Measurements from ENCODE around the gene EPN2. TPM values are rescaled to one million over a fixed set of nuclear protein-coding genes. Genes with fewer than 3 reads are reported as not detected.

The EPN2 gene
- total and polyA plus RNA-seq, 4 donors = 5.6 to 23.8 (median 12.2) TPM

DNA sequence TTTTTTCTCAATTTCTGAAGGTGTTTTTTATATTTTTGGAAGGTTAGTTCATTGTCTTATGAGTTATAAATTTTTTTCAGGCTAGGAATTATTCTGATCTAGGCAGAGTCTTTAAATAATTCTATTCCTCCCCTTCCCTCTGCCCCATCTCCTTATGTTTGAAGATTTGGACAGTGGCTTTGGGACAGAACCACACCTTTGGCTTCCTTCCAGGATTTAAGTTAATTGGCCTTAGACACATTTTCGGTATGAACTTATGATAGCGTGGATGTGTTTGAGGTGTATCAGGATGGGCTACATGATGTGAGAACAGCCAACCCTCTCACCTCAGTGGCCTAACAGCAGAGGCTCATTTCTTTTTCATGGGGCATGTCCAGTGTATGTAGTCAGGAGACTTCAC is 24.3 kb downstream of the EPN2 start:
- peaks cover 0 to 13% (median 2%) of the 10 kb centered on the region in 4 donors for H3K4me1 ChIP-seq (ENCODE audit: control insufficient read depth in 4 of 4, insufficient read depth in 4 of 4, low read length in 3 of 4)
- no peak overlapping the region for H3K4me3 ChIP-seq (ENCODE audit: low read depth in 1 of 3, low read length in 3 of 3)
- H3K27me3 ChIP-seq (ENCODE audit: control insufficient read depth in 4 of 4, insufficient read depth in 4 of 4, low read length in 3 of 4) = no peaks in the 10 kb centered on the region
- DNase-seq (ENCODE audit: low spot score) = no peak
- 82% methylated on average over 2 of the region's 2 CpGs for WGBS
- no peaks in the 10 kb centered on the region for H3K36me3 ChIP-seq (ENCODE audit: control insufficient read depth in 4 of 4, insufficient read depth in 3 of 4, low read depth in 1 of 4, low read length in 3 of 4)
- H3K9ac ChIP-seq (ENCODE audit: low read depth in 1 of 2, low read length in 2 of 2) = no peak overlapping the region
- TF ChIP-seq, protein P1, sequence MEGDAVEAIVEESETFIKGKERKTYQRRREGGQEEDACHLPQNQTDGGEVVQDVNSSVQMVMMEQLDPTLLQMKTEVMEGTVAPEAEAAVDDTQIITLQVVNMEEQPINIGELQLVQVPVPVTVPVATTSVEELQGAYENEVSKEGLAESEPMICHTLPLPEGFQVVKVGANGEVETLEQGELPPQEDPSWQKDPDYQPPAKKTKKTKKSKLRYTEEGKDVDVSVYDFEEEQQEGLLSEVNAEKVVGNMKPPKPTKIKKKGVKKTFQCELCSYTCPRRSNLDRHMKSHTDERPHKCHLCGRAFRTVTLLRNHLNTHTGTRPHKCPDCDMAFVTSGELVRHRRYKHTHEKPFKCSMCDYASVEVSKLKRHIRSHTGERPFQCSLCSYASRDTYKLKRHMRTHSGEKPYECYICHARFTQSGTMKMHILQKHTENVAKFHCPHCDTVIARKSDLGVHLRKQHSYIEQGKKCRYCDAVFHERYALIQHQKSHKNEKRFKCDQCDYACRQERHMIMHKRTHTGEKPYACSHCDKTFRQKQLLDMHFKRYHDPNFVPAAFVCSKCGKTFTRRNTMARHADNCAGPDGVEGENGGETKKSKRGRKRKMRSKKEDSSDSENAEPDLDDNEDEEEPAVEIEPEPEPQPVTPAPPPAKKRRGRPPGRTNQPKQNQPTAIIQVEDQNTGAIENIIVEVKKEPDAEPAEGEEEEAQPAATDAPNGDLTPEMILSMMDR (IDR thresholded peaks at IDR 0.05; ENCODE audit: low read depth, low read length, missing input control) = no peak
- TF ChIP-seq NR2F2 (IDR thresholded peaks at IDR 0.05) (no peak), GABPA (IDR thresholded peaks at IDR 0.05 in 1 of 2, conservative IDR thresholded peaks at IDR 0.05 in 1 of 2) (no peak), HNF4G (IDR thresholded peaks at IDR 0.05) (no peak), FOXA1 (IDR thresholded peaks at IDR 0.05) (no peak)
- TF ChIP-seq, protein P2, sequence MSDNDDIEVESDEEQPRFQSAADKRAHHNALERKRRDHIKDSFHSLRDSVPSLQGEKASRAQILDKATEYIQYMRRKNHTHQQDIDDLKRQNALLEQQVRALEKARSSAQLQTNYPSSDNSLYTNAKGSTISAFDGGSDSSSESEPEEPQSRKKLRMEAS (IDR thresholded peaks at IDR 0.05) = no peak
- H3K9me3 ChIP-seq (ENCODE audit: control insufficient read depth in 4 of 4, low read length in 3 of 4) = no peaks in the 10 kb centered on the region
- H3K27ac ChIP-seq (ENCODE audit: low read depth in 1 of 2, low read length in 2 of 2) = no peak overlapping the region

DNA sequence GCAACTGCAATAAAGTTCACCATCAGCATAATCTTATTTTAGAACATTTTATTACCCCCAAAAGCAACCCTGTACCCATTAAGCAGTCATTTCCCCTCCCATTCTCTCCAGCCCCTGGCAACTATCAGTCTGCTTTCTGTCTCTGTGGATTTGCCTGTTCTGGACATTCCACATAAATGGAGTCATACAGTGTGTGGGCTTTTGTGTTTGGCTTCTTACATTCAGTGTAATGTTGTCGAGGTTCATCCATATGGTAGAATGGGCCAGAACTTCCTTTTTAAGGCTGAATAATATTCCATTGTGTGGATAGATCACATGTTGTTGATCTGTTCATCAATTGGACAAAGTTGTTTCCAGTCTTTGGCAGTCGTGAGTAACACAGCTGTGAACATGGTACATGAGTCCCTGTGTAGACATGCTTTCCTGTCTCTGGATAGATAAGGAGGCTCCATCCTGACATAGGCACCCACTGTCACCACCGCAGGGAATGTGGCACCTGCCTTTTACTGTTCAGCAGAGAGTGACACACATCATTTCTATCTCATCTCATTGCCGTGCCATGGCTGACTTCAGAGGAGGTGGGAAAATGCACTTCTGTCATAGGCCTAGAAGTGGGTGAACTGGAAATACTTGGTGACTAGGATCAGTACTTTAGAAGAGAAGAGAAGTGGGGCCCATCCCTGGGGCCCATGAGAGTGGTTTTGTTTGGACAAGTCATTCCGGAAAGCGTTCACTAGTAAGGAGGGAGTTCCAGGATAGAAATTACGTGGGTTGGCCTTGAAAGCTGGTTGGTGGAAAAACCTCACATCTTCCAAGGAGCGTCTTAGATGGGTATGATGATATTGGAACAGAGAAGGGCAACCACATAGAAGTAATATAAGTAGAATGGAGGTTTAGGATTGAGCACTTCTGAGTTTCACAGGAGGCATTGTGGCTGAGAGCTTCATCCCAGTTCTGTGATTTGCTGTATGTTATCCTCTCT is 25.8 kb downstream of the EPN2 start:
- H3K9me3 ChIP-seq (ENCODE audit: control insufficient read depth in 4 of 4, low read length in 3 of 4) = no peaks in the 10 kb centered on the region
- 92% methylated on average over 8 of the region's 8 CpGs for WGBS
- no peak overlapping the region for H3K27ac ChIP-seq (ENCODE audit: low read depth in 1 of 2, low read length in 2 of 2)
- TF ChIP-seq, protein P2 (IDR thresholded peaks at IDR 0.05) = no peak
- TF ChIP-seq JUND (IDR thresholded peaks at IDR 0.05) (no peak), RAD21 (IDR thresholded peaks at IDR 0.05) (no peak), FOXA2 (IDR thresholded peaks at IDR 0.05) (no peak), HNF4G (IDR thresholded peaks at IDR 0.05) (no peak), RXRA (IDR thresholded peaks at IDR 0.05) (no peak), FOXA1 (IDR thresholded peaks at IDR 0.05) (no peak), NR2F2 (IDR thresholded peaks at IDR 0.05) (no peak), TAF1 (conservative IDR thresholded peaks at IDR 0.05) (no peak), GABPA (IDR thresholded peaks at IDR 0.05 in 1 of 2, conservative IDR thresholded peaks at IDR 0.05 in 1 of 2) (no peak), YY1 (IDR thresholded peaks at IDR 0.05) (no peak), HNF4A (conservative IDR thresholded peaks at IDR 0.05) (no peak), SP1 (IDR thresholded peaks at IDR 0.05) (no peak), EGR1 (IDR thresholded peaks at IDR 0.05; ENCODE audit: low read depth in 2 of 2) (no peak)
- TF ChIP-seq, protein P3, sequence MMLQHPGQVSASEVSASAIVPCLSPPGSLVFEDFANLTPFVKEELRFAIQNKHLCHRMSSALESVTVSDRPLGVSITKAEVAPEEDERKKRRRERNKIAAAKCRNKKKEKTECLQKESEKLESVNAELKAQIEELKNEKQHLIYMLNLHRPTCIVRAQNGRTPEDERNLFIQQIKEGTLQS (IDR thresholded peaks at IDR 0.05) = no peak
- TF ChIP-seq, protein P4, sequence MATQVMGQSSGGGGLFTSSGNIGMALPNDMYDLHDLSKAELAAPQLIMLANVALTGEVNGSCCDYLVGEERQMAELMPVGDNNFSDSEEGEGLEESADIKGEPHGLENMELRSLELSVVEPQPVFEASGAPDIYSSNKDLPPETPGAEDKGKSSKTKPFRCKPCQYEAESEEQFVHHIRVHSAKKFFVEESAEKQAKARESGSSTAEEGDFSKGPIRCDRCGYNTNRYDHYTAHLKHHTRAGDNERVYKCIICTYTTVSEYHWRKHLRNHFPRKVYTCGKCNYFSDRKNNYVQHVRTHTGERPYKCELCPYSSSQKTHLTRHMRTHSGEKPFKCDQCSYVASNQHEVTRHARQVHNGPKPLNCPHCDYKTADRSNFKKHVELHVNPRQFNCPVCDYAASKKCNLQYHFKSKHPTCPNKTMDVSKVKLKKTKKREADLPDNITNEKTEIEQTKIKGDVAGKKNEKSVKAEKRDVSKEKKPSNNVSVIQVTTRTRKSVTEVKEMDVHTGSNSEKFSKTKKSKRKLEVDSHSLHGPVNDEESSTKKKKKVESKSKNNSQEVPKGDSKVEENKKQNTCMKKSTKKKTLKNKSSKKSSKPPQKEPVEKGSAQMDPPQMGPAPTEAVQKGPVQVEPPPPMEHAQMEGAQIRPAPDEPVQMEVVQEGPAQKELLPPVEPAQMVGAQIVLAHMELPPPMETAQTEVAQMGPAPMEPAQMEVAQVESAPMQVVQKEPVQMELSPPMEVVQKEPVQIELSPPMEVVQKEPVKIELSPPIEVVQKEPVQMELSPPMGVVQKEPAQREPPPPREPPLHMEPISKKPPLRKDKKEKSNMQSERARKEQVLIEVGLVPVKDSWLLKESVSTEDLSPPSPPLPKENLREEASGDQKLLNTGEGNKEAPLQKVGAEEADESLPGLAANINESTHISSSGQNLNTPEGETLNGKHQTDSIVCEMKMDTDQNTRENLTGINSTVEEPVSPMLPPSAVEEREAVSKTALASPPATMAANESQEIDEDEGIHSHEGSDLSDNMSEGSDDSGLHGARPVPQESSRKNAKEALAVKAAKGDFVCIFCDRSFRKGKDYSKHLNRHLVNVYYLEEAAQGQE (IDR thresholded peaks at IDR 0.05) = no peak
- no peaks in the 10 kb centered on the region for H3K36me3 ChIP-seq (ENCODE audit: control insufficient read depth in 4 of 4, insufficient read depth in 3 of 4, low read depth in 1 of 4, low read length in 3 of 4)
- no peak for DNase-seq (ENCODE audit: low spot score)
- no peak overlapping the region for H3K4me3 ChIP-seq (ENCODE audit: low read depth in 1 of 3, low read length in 3 of 3)
- H3K4me1 ChIP-seq (ENCODE audit: control insufficient read depth in 4 of 4, insufficient read depth in 4 of 4, low read length in 3 of 4) = peaks cover 0 to 16% (median 4%) of the 10 kb centered on the region in 4 donors
- no peak overlapping the region for H3K9ac ChIP-seq (ENCODE audit: low read depth in 1 of 2, low read length in 2 of 2)
- H3K27me3 ChIP-seq (ENCODE audit: control insufficient read depth in 4 of 4, insufficient read depth in 4 of 4, low read length in 3 of 4) = no peaks in the 10 kb centered on the region

All from liver (tissue), 9 donors.